Glutamatergic neuron (in vitro differentiated cells): ENCODE data around the gene PSAPL1. TPM values are rescaled to one million over a fixed set of nuclear protein-coding genes. Genes with fewer than 3 reads are reported as not detected.

ENCODE experiments used
- DNase-seq: peaks from one replicate; pipeline ENCODE4 v3.0.0; 2022
- H3K27ac Mint-ChIP-seq: one replicate; pipeline ENCODE4 v1.8.0; 2020; ENCODE audit warnings: mild to moderate bottlenecking, mixed read lengths, inconsistent platforms; ENCODE audit not compliant: unreplicated experiment
- H3K27me3 Mint-ChIP-seq: one replicate; pipeline ENCODE4 v1.8.0; 2020; ENCODE audit warnings: mild to moderate bottlenecking, moderate library complexity, mixed read lengths, inconsistent platforms; ENCODE audit not compliant: unreplicated experiment
- H3K36me3 Mint-ChIP-seq: one replicate; pipeline ENCODE4 v1.8.0; 2020; ENCODE audit warnings: mild to moderate bottlenecking, mixed read lengths, inconsistent platforms; ENCODE audit not compliant: unreplicated experiment
- H3K4me1 Mint-ChIP-seq: one replicate; pipeline ENCODE4 v1.8.0; 2020; ENCODE audit warnings: mild to moderate bottlenecking, low read depth, mixed read lengths, inconsistent platforms; ENCODE audit not compliant: unreplicated experiment
- H3K4me3 Mint-ChIP-seq: one replicate; pipeline ENCODE4 v1.8.0; 2020; ENCODE audit warnings: mild to moderate bottlenecking, mixed read lengths, inconsistent platforms; ENCODE audit not compliant: unreplicated experiment
- H3K9me3 Mint-ChIP-seq: one replicate; pipeline ENCODE4 v1.8.0; 2020; ENCODE audit warnings: mild to moderate bottlenecking, moderate library complexity, mixed read lengths, inconsistent platforms; ENCODE audit not compliant: unreplicated experiment
- CTCF ChIP-seq: fragments of 200-600 bp; sonication (generic); IDR thresholded peaks from one replicate; pipeline ENCODE4 v1.5.0; 2021; ENCODE audit not compliant: partially characterized antibody, unreplicated experiment
- total RNA-seq: library from RNA; stranded (reverse); fragmentation: NEBNext Ultra II Directional; extraction: Animal tissue kit (Norgen Biotek cat#: 25700); gene quantifications from one replicate; pipeline ENCODE4 v1.2.1, GENCODE V29; 2021; ENCODE audit not compliant: unreplicated experiment

Gene PSAPL1
- total RNA-seq, 1 donor from 2014 or later = not detected

- no peaks in the 10 kb centered on the region for H3K36me3 Mint-ChIP-seq
- peaks cover 16% of the 10 kb centered on the region for H3K27me3 Mint-ChIP-seq
- H3K9me3 Mint-ChIP-seq = peaks cover 5% of the 10 kb centered on the region
- TF ChIP-seq CTCF = no peak
- H3K4me3 Mint-ChIP-seq = peak overlapping the region; percentile 55
- H3K27ac Mint-ChIP-seq = peak overlapping the region; percentile 68
- H3K4me1 Mint-ChIP-seq = peaks cover 49% of the 10 kb centered on the region
- DNase-seq = no peak
These were observed 39.9 kb downstream of the PSAPL1 start for GRCh38 chr4:7394681-7395451.

- no peak for DNase-seq
- peak overlapping the region; percentile 21 for H3K27ac Mint-ChIP-seq
- H3K9me3 Mint-ChIP-seq = peaks cover 5% of the 10 kb centered on the region
- TF ChIP-seq CTCF = no peak
- peak overlapping the region; percentile 64 for H3K4me3 Mint-ChIP-seq
- H3K4me1 Mint-ChIP-seq = peaks cover 46% of the 10 kb centered on the region
- peaks cover 19% of the 10 kb centered on the region for H3K27me3 Mint-ChIP-seq
- no peaks in the 10 kb centered on the region for H3K36me3 Mint-ChIP-seq
These were observed 40.8 kb downstream of the PSAPL1 start for GRCh38 chr4:7393601-7394575.

- no peak overlapping the region for H3K27ac Mint-ChIP-seq
- TF ChIP-seq CTCF = no peak
- peaks cover 5% of the 10 kb centered on the region for H3K9me3 Mint-ChIP-seq
- H3K27me3 Mint-ChIP-seq = peaks cover 19% of the 10 kb centered on the region
- no peaks in the 10 kb centered on the region for H3K36me3 Mint-ChIP-seq
- peaks cover 42% of the 10 kb centered on the region for H3K4me1 Mint-ChIP-seq
- no peak overlapping the region for H3K4me3 Mint-ChIP-seq
- DNase-seq = no peak
These were observed 42.0 kb downstream of the PSAPL1 start for GRCh38 chr4:7392438-7393421.

- no peak for DNase-seq
- peaks cover 20% of the 10 kb centered on the region for H3K27me3 Mint-ChIP-seq
- no peak overlapping the region for H3K4me3 Mint-ChIP-seq
- H3K4me1 Mint-ChIP-seq = peaks cover 33% of the 10 kb centered on the region
- H3K27ac Mint-ChIP-seq = no peak overlapping the region
- no peaks in the 10 kb centered on the region for H3K36me3 Mint-ChIP-seq
- TF ChIP-seq CTCF = no peak
- H3K9me3 Mint-ChIP-seq = peaks cover 3% of the 10 kb centered on the region
These were observed 42.9 kb downstream of the PSAPL1 start for GRCh38 chr4:7391637-7392437.
